SK-N-SH treated with all-trans-retinoic acid at 6 μM for 48 hours (cell line): ENCODE results near the gene TTLL13.

Experiments used
- BACH2 ChIP-seq: fragments of 250-450 bp; sonication (Bioruptor Pico); IDR thresholded peaks from 2 replicates; pipeline ENCODE4 v1.9.0; 2021; ENCODE audit warnings: mild to moderate bottlenecking, borderline replicate concordance
- CREB5 ChIP-seq: fragments of 250-450 bp; sonication (Bioruptor Pico); IDR thresholded peaks from 2 replicates; pipeline ENCODE4 v1.5.1; 2020; ENCODE audit warnings: low read depth, mild to moderate bottlenecking, moderate library complexity
- GLIS3 ChIP-seq: fragments of 250-450 bp; sonication (Bioruptor Pico); IDR thresholded peaks from 2 replicates; pipeline ENCODE4 v1.5.0; 2020; ENCODE audit warnings: mild to moderate bottlenecking, moderate library complexity
- TCF4 ChIP-seq: fragments of 250-450 bp; sonication (Bioruptor Pico); IDR thresholded peaks from 2 replicates; pipeline ENCODE4 v1.8.0; 2021; ENCODE audit warnings: mild to moderate bottlenecking, moderate library complexity, borderline replicate concordance
- ZFP3 ChIP-seq: fragments of 250-450 bp; sonication (Bioruptor Pico); IDR thresholded peaks from 2 replicates; pipeline ENCODE4 v1.5.0; 2020; ENCODE audit warnings: mild to moderate bottlenecking, moderate library complexity
- ZNF70 ChIP-seq: fragments of 450-650 bp; formaldehyde crosslinking; IDR thresholded peaks from 2 replicates; pipeline ENCODE4 v1.5.0; 2020; ENCODE audit warnings: mild to moderate bottlenecking, moderate library complexity

- no peak for TF ChIP-seq ZNF70 (CRISPR knock-in tag)
- no peak for TF ChIP-seq CREB5 (CRISPR knock-in tag)
- TF ChIP-seq GLIS3 (CRISPR knock-in tag), result no peak
- TF ChIP-seq TCF4, result no peak
- TF ChIP-seq BACH2, result no peak
- no peak for TF ChIP-seq ZFP3 (CRISPR knock-in tag)
Measured at GRCh38 chr15:90309020-90309419, 59.7 kb downstream of the TTLL13 start.
